Fibroblast of mammary gland (primary cell): ENCODE results near the gene MMP2.
A peak's percentile ranks its signal among the peaks of the same experiment; 100 is the strongest.

Experiments
- DNase-seq: peaks from one replicate; pipeline ENCODE4 v3.0.0-alpha.2; 2010; ENCODE audit warnings: low read depth
- H3K4me3 ChIP-seq: 2 replicates; pipeline ENCODE4 v1.5.1; 2011; ENCODE audit warnings: low read depth, mild to moderate bottlenecking, low read length, moderate library complexity; ENCODE audit not compliant: control insufficient read depth
- TF ChIP-seq, protein P1 (sequence below): conservative IDR thresholded peaks from 2 replicates; pipeline ENCODE4 v1.5.1; 2011; ENCODE audit warnings: low read depth, low read length, inconsistent platforms; ENCODE audit not compliant: control insufficient read depth, insufficient read depth

Gene MMP2

DNA sequence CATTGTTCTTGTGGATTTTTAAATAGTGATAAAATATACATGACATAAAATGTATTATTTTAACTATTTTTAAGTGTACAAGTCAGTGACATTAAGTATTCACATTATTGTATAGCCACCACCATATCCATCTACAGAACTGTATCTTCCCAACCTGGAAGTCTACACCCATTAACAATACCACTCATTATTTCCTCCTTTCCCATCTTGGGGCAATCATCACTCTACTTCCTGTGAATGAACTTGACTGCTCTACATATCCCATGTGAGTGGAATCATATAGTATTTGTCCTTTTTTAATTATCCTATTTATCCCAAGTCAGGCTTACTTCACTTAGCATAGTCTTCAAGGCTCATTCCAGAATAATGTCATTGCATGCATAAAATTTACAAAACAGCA is 40.7 kb upstream of the MMP2 start:
- no peak overlapping the region for H3K4me3 ChIP-seq
- TF ChIP-seq, protein P1, sequence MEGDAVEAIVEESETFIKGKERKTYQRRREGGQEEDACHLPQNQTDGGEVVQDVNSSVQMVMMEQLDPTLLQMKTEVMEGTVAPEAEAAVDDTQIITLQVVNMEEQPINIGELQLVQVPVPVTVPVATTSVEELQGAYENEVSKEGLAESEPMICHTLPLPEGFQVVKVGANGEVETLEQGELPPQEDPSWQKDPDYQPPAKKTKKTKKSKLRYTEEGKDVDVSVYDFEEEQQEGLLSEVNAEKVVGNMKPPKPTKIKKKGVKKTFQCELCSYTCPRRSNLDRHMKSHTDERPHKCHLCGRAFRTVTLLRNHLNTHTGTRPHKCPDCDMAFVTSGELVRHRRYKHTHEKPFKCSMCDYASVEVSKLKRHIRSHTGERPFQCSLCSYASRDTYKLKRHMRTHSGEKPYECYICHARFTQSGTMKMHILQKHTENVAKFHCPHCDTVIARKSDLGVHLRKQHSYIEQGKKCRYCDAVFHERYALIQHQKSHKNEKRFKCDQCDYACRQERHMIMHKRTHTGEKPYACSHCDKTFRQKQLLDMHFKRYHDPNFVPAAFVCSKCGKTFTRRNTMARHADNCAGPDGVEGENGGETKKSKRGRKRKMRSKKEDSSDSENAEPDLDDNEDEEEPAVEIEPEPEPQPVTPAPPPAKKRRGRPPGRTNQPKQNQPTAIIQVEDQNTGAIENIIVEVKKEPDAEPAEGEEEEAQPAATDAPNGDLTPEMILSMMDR, result no peak

DNA sequence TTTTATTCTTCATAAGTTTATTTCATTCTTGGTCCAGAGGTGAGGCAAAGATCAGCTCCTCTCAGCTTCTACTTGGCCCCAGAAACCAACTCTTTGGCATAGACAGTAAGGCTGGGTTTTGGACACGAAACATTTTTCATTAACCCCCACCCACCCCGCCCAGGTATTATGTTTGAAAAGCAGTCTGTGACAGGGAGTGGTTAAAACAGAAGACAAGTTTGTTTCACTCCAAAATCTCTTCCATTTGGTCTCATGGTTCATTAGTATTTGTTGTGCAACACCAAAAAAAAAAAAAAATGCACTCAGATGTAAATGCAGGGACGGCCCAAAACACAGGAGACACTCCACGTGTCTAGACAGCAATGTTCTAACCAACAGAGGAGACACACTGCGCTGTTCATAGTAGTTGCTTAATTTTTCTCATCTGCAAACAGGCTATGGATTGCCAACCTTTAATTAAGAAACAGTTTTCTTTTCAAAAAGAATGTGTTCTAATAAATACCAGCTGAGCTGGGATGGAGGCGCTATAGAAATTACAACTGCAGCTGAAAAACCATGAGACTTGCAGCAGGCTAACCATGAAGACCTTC is 39.8 kb upstream of the MMP2 start:
- no peak overlapping the region for H3K4me3 ChIP-seq
- DNase-seq, result peak; percentile 29
- TF ChIP-seq, protein P1, result no peak

More for the DNA sequence above, 40.7 kb upstream of the MMP2 start:
- DNase-seq, result no peak

DNA sequence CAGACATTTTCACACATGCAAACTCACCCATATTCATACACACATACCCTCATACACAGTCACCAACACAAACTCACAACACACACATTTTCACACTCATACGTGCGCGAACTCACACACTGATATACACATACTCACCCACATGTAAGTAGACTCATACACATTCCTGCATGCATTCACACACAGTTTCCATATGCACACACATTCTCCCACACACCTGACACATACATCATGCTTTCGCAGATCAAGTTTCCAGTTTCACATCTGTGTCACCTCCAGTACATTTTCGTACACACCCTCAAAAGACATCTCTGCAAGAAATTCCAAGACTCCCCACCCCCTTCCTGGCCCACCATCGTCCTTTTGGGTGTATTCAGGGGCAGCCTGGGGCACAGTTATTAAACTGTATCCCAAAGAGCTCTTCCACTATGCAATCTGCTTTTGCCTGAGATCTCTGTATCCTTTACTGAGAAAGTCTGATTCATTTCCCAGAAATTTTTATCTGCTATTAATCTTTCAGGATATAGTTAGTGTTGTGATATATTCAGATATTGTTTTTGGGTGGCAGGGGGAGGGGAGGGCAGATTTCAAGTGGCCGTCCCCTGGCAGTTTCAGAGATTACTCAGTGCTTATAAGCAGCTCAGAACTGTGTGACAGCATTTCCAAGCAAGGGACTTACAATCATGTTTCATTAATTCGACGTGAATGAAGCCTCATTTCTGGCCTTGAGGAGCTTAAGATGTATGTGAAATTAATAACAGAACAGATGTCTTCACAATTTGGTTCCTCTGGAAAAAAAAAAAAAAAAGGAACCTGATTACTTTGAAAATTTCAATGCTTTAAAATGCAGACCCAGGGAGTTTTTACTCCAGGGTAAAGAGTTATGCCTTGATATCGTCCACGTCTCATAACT is 35.3 kb upstream of the MMP2 start:
- DNase-seq, result no peak
- no peak overlapping the region for H3K4me3 ChIP-seq
- TF ChIP-seq, protein P1, result no peak

DNA sequence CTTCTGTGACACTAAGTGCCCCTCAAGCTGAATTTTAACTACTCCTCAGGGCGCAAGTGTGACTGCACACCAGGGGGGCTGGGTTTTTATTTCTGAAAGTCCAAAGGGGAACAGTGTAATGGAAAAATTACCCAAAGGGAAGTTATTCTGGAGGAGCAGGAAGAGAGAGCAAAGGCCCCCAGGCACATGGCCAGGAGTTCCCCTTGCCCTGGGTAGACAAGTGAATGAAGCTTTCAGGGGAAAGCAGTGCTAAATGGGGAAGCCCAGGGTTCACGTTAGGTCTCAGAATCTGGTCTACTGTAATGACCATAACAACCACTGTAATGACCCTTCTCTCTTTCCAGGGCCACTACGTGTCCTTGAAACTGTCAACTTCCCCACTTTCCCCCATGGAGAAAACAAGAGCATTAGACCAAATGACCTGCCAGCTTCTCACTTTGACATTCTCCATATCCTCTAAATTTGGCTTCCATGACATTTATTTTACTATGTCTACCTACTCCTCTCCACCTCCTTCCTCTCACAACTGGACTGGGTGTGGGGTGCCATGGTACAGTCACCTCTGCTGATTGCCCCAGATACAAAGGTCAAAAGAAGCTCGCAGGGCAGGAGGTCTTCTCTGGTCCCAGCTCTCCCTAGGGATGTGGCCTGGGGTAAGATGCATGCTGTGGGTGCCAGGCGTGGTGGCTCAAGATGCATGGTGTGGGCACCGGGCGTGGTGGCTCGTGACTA is 34.1 kb upstream of the MMP2 start:
- no peak overlapping the region for H3K4me3 ChIP-seq
- DNase-seq, result no peak

DNA sequence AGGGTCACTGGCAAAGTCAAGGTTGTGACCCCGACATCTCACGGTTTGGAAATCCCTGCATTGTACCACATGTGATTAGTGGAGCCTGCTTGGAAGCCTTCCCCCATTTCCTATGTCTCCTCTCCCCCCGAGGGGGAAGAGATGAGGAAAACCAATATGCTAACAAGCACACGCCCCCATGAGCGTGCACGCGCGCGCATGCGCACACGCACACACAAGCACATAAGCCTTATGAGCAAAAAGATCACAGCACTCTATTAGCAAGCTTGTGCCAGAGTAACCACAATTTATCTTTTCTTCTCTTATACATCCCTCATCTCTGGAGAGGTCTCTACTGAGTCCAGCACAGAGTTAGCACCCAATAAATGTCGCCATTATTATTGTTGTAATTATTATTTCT is 31.8 kb upstream of the MMP2 start:
- DNase-seq, result no peak
- H3K4me3 ChIP-seq, result no peak overlapping the region
- TF ChIP-seq, protein P1, result no peak

More for the DNA sequence above, 34.1 kb upstream of the MMP2 start:
- TF ChIP-seq, protein P1, result no peak

DNA sequence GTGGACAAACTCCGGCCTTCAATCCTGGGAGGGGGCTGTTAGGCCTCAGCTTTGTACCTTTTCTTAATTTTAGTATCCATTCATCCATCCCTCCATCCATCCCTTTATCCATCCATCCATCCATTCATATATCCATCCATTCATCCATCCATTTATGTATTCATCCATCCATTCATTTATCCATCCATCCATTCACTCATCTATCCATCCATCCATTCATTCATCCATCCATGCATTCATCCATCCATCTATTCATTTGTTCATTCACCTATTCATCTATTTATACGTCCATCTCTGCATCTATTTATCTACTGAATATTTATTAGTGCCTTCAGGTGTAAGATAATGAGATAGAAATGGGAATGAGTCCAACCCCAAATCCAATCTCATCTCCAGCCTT is 26.0 kb upstream of the MMP2 start:
- TF ChIP-seq, protein P1, result no peak
- no peak for DNase-seq
- H3K4me3 ChIP-seq, result no peak overlapping the region
